ENCODE measurements around the gene FOXL2NB.

DNA sequence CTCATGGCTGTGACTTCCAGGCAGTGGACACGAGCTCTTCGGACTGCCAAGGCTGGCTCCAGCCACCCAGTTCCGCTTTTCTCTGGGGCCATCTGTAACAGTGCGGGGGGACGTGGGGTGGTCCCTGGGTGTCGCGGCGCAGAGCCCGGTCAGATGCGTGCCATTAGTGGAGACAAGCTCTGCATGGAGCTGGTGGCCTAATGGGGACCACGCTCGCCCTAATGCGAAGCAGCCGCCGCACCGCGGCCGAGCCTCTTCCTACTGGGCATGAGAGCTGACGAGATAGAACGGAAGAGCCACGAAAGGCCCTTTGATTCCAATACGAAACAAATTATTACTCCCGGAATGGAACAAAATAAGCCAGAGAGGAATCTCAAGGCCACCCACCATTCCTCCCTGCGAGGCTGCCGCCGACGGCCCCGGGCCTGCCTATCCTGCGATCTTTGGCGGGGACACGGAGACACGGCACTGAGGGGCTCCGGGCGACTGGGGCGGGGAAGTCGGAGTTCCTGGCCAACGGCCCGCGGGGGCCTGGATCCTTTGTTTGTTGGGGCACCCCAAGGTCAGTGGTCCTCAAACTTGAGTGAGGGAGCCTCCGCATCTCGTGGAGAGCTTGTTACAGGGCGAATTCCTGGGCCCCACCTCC, 18.2 kb upstream of the FOXL2NB start:
- TF ChIP-seq, protein P1, sequence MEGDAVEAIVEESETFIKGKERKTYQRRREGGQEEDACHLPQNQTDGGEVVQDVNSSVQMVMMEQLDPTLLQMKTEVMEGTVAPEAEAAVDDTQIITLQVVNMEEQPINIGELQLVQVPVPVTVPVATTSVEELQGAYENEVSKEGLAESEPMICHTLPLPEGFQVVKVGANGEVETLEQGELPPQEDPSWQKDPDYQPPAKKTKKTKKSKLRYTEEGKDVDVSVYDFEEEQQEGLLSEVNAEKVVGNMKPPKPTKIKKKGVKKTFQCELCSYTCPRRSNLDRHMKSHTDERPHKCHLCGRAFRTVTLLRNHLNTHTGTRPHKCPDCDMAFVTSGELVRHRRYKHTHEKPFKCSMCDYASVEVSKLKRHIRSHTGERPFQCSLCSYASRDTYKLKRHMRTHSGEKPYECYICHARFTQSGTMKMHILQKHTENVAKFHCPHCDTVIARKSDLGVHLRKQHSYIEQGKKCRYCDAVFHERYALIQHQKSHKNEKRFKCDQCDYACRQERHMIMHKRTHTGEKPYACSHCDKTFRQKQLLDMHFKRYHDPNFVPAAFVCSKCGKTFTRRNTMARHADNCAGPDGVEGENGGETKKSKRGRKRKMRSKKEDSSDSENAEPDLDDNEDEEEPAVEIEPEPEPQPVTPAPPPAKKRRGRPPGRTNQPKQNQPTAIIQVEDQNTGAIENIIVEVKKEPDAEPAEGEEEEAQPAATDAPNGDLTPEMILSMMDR (conservative IDR thresholded peaks at IDR 0.05; ENCODE audit: low read length): no peak
- no peak for TF ChIP-seq EZH2phosphoT487 (IDR thresholded peaks at IDR 0.05; ENCODE audit: borderline replicate concordance)

All from Loucy (cell line).